GM21619 (cell line): ENCODE measurements around the gene LINGO3.
"Not testable (repeated sequence)": the region's sequence is repeated elsewhere in the genome, so short reads cannot be mapped to it uniquely, and the experiment has no call there.

ENCODE experiments used
- ATAC-seq: cut with Tn5 transposase; IDR thresholded peaks from one replicate; pipeline ENCODE4 v1.9.1; 2021; ENCODE audit not compliant: unreplicated experiment

Gene LINGO3

GRCh38 chr19:2283835-2284507 lies 24.0 kb downstream of the LINGO3 start:
- ATAC-seq = no peak

GRCh38 chr19:2282862-2283237 lies 25.1 kb downstream of the LINGO3 start:
- ATAC-seq = no peak

GRCh38 chr19:2282062-2282861 lies 25.7 kb downstream of the LINGO3 start, which contains the start of gene PEAK3:
Gene PEAK3 (minus strand): TSS chr19:2282175. CDS start chr19:2280931, 1,244 bp downstream.
- ATAC-seq = no peak

GRCh38 chr19:2281265-2282061 lies 26.5 kb downstream of the LINGO3 start:
- not testable (repeated sequence) for ATAC-seq

GRCh38 chr19:2280633-2281264 lies 27.2 kb downstream of the LINGO3 start:
- ATAC-seq = no peak

GRCh38 chr19:2278459-2279158 lies 29.3 kb downstream of the LINGO3 start:
- ATAC-seq = no peak

GRCh38 chr19:2277138-2277537 lies 30.8 kb downstream of the LINGO3 start:
- no peak for ATAC-seq

- no peak for ATAC-seq
Observed at GRCh38 chr19:2276429-2276986, 31.4 kb downstream of the LINGO3 start.

- ATAC-seq = no peak
Observed at GRCh38 chr19:2275588-2276428, 32.1 kb downstream of the LINGO3 start.

GRCh38 chr19:2274931-2275535 lies 32.9 kb downstream of the LINGO3 start:
- ATAC-seq = no peak

GRCh38 chr19:2274185-2274711 lies 33.7 kb downstream of the LINGO3 start:
- no peak for ATAC-seq

GRCh38 chr19:2273356-2274184 lies 34.4 kb downstream of the LINGO3 start:
- peak; percentile 30 for ATAC-seq

- no peak for ATAC-seq
Observed at GRCh38 chr19:2271234-2272103, 36.5 kb downstream of the LINGO3 start.

- ATAC-seq = no peak
Observed at GRCh38 chr19:2270423-2271233, 37.3 kb downstream of the LINGO3 start.

- no peak for ATAC-seq
Observed at GRCh38 chr19:2270157-2270422, 37.9 kb downstream of the LINGO3 start.
